ENCODE results near the gene P2RX2. TPM values are rescaled to one million over a fixed set of nuclear protein-coding genes. Genes with fewer than 3 reads are reported as not detected.

Gene P2RX2
- total and polyA plus RNA-seq, 2 of the 4 experiments (the other 2 are of a cell fraction), result not detected

DNA sequence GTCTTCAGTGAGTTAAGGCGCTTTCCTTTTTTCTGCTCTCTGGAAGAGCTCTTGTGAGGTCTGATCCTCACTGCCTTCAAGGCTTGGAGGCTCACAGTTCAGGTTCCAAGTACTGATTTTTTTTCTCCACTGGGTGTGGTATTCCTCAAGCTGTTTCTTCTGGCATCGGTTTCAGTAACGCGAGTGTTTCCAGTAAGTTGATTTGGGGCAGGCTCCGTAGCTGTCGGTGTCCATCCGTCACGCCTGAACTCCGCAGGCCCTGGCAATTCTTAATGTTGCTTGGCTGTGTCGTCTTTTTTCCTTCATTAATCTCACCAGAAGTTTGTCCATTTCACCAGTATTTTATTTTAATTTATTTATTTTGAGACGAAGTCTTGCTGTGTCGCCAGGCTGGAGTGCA is 38.8 kb upstream of the P2RX2 start:
- H3K4me3 ChIP-seq (ENCODE audit: insufficient read depth, low read depth, low read length), result no peak overlapping the region
- no peaks in the 10 kb centered on the region for H3K79me1 ChIP-seq (ENCODE audit: low read depth in 1 of 2, low read length in 2 of 2)
- TF ChIP-seq, protein P1, sequence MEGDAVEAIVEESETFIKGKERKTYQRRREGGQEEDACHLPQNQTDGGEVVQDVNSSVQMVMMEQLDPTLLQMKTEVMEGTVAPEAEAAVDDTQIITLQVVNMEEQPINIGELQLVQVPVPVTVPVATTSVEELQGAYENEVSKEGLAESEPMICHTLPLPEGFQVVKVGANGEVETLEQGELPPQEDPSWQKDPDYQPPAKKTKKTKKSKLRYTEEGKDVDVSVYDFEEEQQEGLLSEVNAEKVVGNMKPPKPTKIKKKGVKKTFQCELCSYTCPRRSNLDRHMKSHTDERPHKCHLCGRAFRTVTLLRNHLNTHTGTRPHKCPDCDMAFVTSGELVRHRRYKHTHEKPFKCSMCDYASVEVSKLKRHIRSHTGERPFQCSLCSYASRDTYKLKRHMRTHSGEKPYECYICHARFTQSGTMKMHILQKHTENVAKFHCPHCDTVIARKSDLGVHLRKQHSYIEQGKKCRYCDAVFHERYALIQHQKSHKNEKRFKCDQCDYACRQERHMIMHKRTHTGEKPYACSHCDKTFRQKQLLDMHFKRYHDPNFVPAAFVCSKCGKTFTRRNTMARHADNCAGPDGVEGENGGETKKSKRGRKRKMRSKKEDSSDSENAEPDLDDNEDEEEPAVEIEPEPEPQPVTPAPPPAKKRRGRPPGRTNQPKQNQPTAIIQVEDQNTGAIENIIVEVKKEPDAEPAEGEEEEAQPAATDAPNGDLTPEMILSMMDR (conservative IDR thresholded peaks at IDR 0.05; ENCODE audit: low read depth, low read length), result no peak
- TF ChIP-seq, protein P2, sequence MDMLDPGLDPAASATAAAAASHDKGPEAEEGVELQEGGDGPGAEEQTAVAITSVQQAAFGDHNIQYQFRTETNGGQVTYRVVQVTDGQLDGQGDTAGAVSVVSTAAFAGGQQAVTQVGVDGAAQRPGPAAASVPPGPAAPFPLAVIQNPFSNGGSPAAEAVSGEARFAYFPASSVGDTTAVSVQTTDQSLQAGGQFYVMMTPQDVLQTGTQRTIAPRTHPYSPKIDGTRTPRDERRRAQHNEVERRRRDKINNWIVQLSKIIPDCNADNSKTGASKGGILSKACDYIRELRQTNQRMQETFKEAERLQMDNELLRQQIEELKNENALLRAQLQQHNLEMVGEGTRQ (IDR thresholded peaks at IDR 0.05; ENCODE audit: low read depth, low read length), result no peak
- TF ChIP-seq NFE2L2 (IDR thresholded peaks at IDR 0.05; ENCODE audit: low read depth, low read length), result no peak
- TF ChIP-seq CHD1 (IDR thresholded peaks at IDR 0.05; ENCODE audit: low read depth, low read length), result no peak
- no peak for TF ChIP-seq MAFK (IDR thresholded peaks at IDR 0.05; ENCODE audit: low read depth, low read length)
- TF ChIP-seq RAD21 (IDR thresholded peaks at IDR 0.05; ENCODE audit: low read length), result no peak
- TF ChIP-seq FOS (IDR thresholded peaks at IDR 0.05; ENCODE audit: low read depth, low read length), result no peak
- no peak overlapping the region for H2BK20ac ChIP-seq (ENCODE audit: low read depth, low read length)
- H3K9me1 ChIP-seq (ENCODE audit: insufficient read depth, low read length), result no peaks in the 10 kb centered on the region
- no peak overlapping the region for H4K5ac ChIP-seq (ENCODE audit: low read depth, low read length)
- H3K36me3 ChIP-seq (ENCODE audit: control insufficient read depth, insufficient read depth, low read length), result peaks cover 37% of the 10 kb centered on the region
- H2AK9ac ChIP-seq (replicated peaks; ENCODE audit: low read depth, low read length, poor library complexity), result no peak overlapping the region
- no peak overlapping the region for H2BK120ac ChIP-seq (ENCODE audit: low read depth, low read length)
- no peak for ATAC-seq (ENCODE audit: low read depth)
- in situ Hi-C loops (cut with MboI; ENCODE audit: low sequenced_read_pairs), result no loop called here
- 100% methylated on average over 1 of the region's 12 CpGs; no CpG with 5 or more reads in 1 of the 2 experiments for WGBS, 2 experiments (ENCODE audit: extremely low coverage in 2 of 2, insufficient read length in 1 of 2)
- no peak overlapping the region for H4K8ac ChIP-seq (ENCODE audit: low read depth in 2 of 2, low read length in 2 of 2)
- H3K18ac ChIP-seq (ENCODE audit: low read depth, low read length), result no peak overlapping the region
- no peak overlapping the region for H3K56ac ChIP-seq (ENCODE audit: extremely low read depth, insufficient read depth, low read length)
- BruUV-seq (replicated peaks), result no TSS peak
- H3K4me1 ChIP-seq (ENCODE audit: control insufficient read depth, insufficient read depth, low read length), result no peaks in the 10 kb centered on the region
- no peak overlapping the region for H3K4me2 ChIP-seq (ENCODE audit: low read depth, low read length)
- no peak overlapping the region for H2BK15ac ChIP-seq (ENCODE audit: low read depth, low read length)
- intact Hi-C loops (cut with micrococcal nuclease), result no loop called here
- H3K14ac ChIP-seq (replicated peaks; ENCODE audit: low read depth, low read length), result no peak overlapping the region
- no peak overlapping the region for H3K9ac ChIP-seq (ENCODE audit: low read depth, low read length)
- no peaks in the 10 kb centered on the region for H3K27me3 ChIP-seq (ENCODE audit: control insufficient read depth, insufficient read depth, low read length)
- DNase-seq, result no peak
- H4K20me1 ChIP-seq (ENCODE audit: insufficient read depth, low read length), result no peaks in the 10 kb centered on the region
- no peak overlapping the region for H2BK5ac ChIP-seq (ENCODE audit: low read depth, low read length, poor library complexity, severe bottlenecking)
- ChIA-PET POLR2A (ENCODE audit: unreplicated experiment) (no interaction called here), CTCF (no interaction called here)
- H3K4ac ChIP-seq (ENCODE audit: low read depth, low read length), result no peak overlapping the region
- no peak overlapping the region for H2AFZ ChIP-seq (replicated peaks; ENCODE audit: low read length, poor library complexity)
- dilution Hi-C loops (cut with HindIII; ENCODE audit: low sequenced_read_pairs, unreplicated experiment), result no loop called here
- H3K9me3 ChIP-seq (ENCODE audit: control insufficient read depth, insufficient read depth, low read length), result no peaks in the 10 kb centered on the region
- H3K27ac ChIP-seq (ENCODE audit: insufficient read depth, low read length), result no peak overlapping the region
- no peak overlapping the region for H4K91ac ChIP-seq (ENCODE audit: insufficient read depth, low read depth, low read length)
- H3K23ac ChIP-seq (ENCODE audit: low read depth, low read length), result no peak overlapping the region
- no peak overlapping the region for H2AK5ac ChIP-seq (ENCODE audit: low read depth, low read length)

Measured in IMR-90 (cell line).